Fibroblast of villous mesenchyme (primary cell): Measurements from ENCODE around the gene TEX53. TPM values are rescaled to one million over a fixed set of nuclear protein-coding genes. Genes with fewer than 3 reads are reported as not detected.

Experiments
- DNase-seq: peaks from one replicate; pipeline ENCODE4 v3.0.0-alpha.2; 2010; ENCODE audit warnings: low read depth
- H3K4me3 ChIP-seq: 2 replicates; pipeline ENCODE4 v1.5.1; 2011; ENCODE audit warnings: low read depth, mild to moderate bottlenecking, low read length
- CTCF ChIP-seq: IDR thresholded peaks from 2 replicates; pipeline ENCODE4 v1.5.1; 2012; ENCODE audit warnings: low read depth, mild to moderate bottlenecking, low read length; ENCODE audit not compliant: insufficient read depth
- total RNA-seq: library from RNA; depleted of rRNA; stranded (reverse); fragments of >200 nt; gene quantifications from 2 replicates; pipeline ENCODE4 v1.2.3, GENCODE V29; 2012

The TEX53 gene
- total RNA-seq, 1 donor, result not detected

GRCh38 chr9:114643896-114644295 lies 13.7 kb downstream of the TEX53 start:
- DNase-seq, result no peak
- H3K4me3 ChIP-seq, result no peak overlapping the region
- no peak for TF ChIP-seq CTCF

- no peak for DNase-seq
- no peak overlapping the region for H3K4me3 ChIP-seq
- TF ChIP-seq CTCF, result no peak
These were observed 14.6 kb downstream of the TEX53 start for GRCh38 chr9:114643001-114643400.

GRCh38 chr9:114641967-114642366 lies 15.6 kb downstream of the TEX53 start:
- no peak for DNase-seq
- no peak overlapping the region for H3K4me3 ChIP-seq
- no peak for TF ChIP-seq CTCF

- no peak for TF ChIP-seq CTCF
- H3K4me3 ChIP-seq, result no peak overlapping the region
- no peak for DNase-seq
These were observed 19.2 kb downstream of the TEX53 start for GRCh38 chr9:114638404-114638803.

- no peak overlapping the region for H3K4me3 ChIP-seq
- no peak for DNase-seq
- no peak for TF ChIP-seq CTCF
These were observed 23.2 kb downstream of the TEX53 start for GRCh38 chr9:114634387-114634786.

- no peak overlapping the region for H3K4me3 ChIP-seq
- no peak for TF ChIP-seq CTCF
- no peak for DNase-seq
These were observed 24.0 kb downstream of the TEX53 start for GRCh38 chr9:114633438-114634089.

GRCh38 chr9:114631166-114631565 lies 26.4 kb downstream of the TEX53 start:
- TF ChIP-seq CTCF, result no peak

More at GRCh38 chr9:114631166-114631565, 26.4 kb downstream of the TEX53 start:
- H3K4me3 ChIP-seq, result no peak overlapping the region
- no peak for DNase-seq
